Esophagus squamous epithelium (tissue), 4 donors: ENCODE measurements around the gene LIF.

Experiments
- CTCF ChIP-seq, 6 experiments: fragments of 450-650 bp in 4 of 6; fragments of 200-600 bp in 2 of 6; sonication (generic) in 2 of 6; IDR thresholded peaks; one replicate each; pipeline ENCODE4 v1.5.1; 2016 to 2019; ENCODE audit warnings: antibody characterized with exemption in 6 of 6, mild to moderate bottlenecking in 4 of 6, moderate library complexity in 4 of 6
- POLR2A ChIP-seq, 4 donors: fragments of 450-650 bp; IDR thresholded peaks; one replicate each; pipeline ENCODE4 v1.6.1; 2017; ENCODE audit warnings: antibody characterized with exemption in 4 of 4, mild to moderate bottlenecking in 4 of 4, moderate library complexity in 3 of 4

DNA sequence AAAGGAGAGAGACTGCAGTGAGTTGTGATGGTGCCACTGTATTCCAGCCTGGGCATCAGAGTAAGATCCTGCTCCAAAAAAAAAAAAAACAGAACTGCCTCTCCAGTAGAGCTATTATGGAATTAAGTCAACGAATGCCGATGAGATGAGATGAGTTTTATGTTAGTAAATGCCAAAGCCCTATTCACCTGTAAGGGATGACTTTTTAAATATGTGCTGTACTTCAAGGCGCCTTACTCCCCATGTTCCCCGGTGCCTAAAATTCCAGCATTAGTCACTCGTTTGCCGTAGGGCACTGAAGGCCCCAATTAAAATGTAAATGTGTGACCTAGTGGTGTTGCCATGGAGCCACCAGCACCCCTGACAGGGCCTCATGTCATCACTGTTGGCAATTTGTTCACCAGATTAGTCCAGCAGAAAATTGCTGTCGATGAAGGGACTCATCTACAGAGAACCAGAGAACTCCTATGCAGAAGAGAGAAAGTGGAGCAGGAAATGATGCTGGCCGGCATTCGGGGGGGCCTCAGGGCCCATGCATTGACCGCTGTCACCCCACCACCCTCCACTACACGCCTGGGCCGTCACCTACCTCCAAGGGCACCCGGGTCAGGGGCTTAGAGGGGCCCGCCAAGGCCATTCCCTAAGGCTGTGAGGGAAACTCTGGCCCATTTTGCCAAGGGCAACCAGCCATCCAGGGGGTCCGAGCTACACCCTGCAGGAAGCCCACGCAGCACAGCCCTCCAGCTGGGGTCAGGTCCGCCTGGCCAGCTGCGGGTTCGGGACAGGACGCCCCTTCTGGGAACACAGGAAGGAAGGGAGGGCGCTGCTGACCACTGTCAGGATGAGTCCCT lies 17.8 kb downstream of the LIF start:
- TF ChIP-seq CTCF (IDR thresholded peaks at IDR 0.05) (no peak), POLR2A (IDR thresholded peaks at IDR 0.05) (no peak)
